ENCODE measurements around the gene SFXN4.
A peak's percentile ranks its signal among the peaks of the same experiment; 100 is the strongest.
"Not testable (repeated sequence)": the region's sequence is repeated elsewhere in the genome, so short reads cannot be mapped to it uniquely, and the experiment has no call there.

The SFXN4 gene

DNA sequence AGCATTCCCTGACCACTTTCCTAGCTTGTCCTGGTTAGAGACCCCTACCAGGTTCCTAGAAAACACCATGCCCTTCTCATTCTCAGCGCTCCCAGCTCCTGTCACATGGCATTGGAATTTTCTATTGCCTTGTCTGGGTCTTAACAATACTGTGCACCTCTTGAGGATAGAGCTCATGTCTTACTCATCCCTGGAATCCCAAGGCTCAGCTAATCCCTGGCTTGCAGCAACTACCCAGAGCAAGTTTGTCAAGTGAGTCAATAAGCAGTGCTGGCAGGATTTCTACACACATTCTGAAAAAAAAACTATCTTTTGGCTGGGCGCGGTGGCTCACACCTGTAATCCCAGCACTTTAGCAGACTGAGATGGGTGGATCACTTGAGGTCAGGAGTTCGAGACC is 24.8 kb upstream of the SFXN4 start:
- no peak for DNase-seq

DNA sequence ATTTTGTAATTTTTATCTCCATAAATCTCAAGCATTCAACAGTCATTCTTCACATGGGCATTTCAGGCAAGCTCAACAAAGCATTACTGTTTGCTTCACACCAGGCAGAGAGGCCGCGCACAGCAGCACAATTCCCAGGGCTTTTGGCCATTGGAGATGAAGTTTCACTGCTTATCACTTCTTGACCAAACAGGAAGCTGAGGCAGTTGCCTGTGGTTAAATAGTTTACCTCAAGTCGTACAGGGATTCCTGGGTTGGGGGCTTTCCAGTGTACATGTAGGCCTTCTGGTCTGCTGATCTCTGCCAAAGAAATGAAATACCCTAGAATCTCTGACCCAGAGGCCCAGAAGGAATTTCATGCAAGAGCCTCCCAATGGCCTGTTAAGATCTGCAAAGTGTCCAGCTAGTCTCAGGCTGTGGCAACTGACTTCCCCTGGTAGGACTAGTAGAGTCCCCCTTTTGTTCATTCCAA is 24.3 kb upstream of the SFXN4 start:
- DNase-seq = no peak

DNA sequence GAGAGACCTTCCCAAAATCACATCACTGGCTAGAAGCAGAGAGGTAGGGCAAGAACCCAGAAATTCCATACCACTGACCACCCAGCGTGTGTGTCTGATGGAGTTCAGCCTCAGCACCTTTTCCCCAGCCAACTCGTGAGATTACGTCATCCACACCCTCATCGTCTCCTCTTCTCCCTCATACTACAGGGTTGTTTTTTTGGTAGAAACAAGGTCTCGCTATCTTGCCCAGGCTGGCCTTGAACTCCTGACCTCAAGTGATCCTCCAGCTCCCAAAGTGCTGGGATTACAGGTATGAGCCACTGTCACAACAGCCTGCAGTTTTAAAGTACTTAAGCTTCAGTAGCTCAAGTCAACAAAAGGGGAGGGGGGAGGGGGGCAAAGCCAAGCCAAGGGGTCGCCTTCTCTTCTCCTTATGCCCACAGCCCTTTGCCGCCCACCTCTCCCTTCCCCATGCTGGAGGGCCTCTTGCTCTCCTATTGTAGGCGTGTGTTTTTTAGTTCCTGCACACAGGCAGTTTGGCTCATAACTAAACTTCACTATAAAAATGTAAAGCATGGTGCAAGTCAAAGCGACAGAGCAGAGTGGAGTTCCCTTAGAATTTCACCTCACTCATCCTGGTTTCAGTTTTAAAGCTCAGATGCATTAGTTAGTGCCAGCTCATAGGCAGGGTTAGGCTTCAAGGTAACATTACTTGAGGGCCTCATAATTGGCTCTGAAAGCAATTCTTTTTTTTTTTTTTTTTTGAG is 18.3 kb upstream of the SFXN4 start:
- DNase-seq = no peak

DNA sequence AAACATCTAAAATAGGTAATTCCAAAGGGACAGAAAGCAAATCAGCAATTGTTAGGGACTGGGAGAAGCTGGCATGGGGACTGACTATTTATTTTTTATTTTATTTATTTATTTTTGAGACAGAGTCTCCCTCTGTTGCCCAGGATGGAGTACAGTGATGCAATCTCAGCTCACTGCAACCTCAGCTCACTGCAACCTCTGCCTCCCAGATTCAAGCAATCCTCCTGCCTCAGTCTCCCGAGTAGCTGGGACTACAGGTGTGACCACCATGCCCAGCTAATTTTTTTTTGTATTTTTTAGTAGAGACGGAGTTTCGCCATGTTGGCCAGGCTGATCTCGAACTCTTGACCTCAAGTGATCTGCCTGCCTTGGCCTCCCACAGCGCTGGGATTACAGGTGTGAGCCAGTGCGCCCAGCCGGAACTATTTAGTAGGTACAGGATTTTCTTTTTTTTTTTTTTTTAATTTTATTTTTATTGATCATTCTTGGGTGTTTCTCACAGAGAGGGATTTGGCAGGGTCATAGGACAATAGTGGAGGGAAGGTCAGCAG is 15.4 kb upstream of the SFXN4 start:
- DNase-seq = not testable (repeated sequence)

DNA sequence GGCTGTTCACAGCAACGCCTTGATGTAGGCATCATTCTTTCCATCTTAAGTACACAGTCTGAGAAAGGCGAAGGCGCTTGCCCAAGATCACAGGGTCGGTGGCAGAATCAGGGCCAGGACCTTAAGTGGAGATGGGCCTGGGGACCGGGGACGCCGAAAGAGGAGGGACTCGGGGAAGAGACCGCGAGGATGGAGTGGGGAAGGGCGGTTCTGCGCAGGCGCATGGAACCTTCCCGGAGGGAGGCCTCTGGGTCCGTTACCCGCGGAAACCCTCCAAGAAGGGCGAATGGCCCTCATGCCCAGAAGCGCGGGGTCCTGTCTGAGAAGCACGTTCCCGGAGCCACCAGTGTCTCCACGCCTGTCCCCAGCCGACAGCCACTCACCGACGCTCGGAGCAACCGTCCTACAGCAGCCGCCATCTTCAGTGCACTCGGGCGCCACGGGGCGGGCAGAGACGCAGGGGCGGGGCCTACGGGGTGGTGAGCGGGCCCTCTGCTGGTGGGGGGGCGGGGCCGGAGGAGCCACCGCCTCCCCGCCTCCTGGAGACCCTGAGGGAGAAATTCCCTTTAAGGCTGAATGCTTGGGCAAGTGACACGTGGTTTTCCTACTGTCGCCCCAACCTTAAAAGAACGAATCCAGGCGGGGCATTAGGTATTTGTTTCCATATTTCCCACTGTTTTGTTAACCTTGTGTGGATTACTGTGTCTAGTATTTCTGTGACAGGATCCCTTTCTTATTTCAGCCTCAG is 13.0 kb upstream of the SFXN4 start, which contains the start of gene PRDX3:
Gene PRDX3, minus strand, starts transcription at position 441 of the 748 bp plus-strand sequence. Its CDS starts 22 bp downstream, at position 419.
- DNase-seq = peak; percentile 75 to 79

DNA sequence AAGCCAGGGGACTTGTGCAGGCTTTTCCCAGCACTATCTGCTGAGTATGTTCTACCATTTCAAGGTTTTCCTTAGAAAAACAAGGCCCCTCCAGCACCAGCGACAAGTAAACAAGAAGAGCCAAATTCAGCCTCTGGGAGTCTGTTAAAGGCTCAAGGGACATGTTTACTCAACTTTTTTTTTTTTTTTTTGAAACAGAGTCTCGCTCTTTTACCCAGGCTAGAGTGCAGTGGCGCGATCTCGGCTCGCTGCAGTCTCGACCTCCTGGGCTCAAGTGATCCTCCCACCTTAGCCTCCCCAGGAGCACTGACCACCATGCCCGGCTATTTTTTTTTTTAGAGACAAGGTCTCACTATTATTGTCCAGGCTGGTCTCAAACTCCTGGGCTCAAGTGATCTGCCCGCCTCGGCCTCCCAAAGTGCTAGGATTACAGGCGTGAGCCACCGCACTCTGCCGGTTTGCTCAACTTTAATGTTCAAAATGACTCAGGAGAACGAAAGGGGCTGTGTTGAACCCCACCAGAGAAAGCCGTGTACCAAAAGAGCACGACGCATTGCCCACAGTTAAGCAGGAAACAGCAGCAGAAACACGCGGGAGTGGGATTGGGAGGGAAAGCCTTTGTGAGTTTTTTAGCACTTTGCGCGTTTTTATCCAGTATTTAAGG is 12.3 kb upstream of the SFXN4 start:
- DNase-seq = no peak

DNA sequence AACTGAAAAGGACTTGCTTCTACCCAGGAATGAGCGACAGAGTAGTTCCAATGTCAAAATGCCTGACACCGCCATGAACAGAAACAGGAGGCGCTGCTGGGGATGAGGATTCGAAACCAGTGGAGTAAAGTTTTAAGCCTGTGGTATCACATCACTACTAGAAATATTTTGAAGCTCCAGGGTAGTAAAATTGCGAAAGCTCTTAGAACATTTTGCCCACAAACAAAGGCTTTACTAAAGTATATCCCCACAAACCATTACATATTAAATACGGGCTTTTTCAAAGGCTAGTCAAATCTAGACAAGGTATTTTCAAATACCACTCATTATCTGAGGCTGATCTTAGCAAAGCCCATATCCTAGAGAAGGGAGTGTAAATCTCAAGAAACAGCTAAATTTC is 10.7 kb upstream of the SFXN4 start:
- DNase-seq = no peak

DNA sequence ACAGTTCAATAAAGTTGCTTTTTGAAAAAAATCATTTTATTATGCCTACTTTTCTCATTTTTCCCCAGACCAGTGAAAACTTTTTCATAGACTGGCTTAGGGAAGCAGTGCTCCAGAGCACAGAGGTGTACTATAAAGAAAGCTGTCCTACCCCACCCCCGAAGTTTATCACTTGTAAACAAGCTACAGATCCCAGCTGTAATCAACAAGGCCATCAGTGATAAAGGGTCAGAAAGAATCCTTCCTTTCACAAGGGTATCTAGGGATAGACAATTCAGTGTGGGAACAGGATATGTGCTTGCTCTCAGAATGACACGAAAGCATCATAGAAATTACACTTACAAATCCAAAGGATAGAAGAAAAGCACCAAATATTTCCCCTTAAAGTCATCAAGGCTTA is 8.6 kb upstream of the SFXN4 start:
- DNase-seq = no peak

DNA sequence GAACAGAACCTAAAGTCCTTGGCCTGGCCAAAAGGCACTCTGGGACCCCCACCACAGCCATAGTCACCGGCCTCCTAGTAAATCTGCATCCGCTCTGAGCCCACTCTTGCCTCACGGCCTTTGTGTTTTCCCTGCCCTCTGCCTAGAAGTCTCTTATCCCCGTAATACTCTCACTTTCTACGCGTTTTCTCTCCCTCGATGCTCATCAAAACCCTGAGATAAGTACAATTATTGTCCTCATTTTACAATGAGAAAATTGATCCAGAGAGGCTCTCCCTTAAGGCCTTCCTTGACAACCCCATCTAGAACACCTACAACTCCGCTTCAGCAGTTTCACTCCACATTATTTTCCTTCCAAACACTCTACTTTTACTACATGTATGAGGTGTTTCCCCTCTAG is 1.5 kb upstream of the SFXN4 start:
- DNase-seq = no peak

DNA sequence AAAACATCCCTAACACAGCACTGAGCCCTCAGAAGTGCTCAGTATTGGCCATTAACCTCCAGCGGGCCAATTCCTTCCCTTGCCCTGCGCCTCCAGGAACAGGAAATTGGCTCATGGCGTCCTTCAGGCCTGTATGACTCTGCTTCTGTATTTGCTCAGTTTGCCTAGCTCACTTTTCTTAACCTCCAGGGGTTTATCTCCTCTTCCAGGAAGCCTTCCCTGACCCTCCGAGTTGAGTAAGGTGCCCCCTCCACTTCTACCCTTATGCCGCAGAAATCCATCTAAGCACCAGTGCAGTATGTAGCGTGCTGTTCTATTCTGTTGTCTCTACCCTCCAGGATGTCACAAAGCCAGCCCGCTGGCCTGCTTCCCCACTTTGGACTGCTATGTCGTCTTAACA is 1.1 kb upstream of the SFXN4 start:
- DNase-seq = no peak

DNA sequence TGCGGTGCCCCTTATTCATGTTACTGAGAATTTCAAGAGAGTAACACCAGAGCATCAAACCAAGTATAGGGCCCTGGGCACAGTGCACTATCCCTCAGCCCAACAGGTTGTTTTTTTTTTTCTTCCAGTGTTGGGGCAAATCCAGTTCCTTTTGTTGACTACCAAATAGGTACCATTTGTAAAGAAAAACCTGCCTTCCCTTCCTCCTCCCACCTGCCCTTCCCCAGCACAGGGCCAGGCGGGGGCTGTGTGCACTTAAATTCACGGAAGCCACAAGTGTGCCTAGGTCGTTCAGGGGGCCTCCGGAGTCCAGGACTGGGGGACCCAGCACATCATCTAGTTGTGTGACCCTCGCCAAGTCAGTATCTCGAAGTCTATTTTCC is 595 bp upstream of the SFXN4 start:
- DNase-seq = no peak

DNA sequence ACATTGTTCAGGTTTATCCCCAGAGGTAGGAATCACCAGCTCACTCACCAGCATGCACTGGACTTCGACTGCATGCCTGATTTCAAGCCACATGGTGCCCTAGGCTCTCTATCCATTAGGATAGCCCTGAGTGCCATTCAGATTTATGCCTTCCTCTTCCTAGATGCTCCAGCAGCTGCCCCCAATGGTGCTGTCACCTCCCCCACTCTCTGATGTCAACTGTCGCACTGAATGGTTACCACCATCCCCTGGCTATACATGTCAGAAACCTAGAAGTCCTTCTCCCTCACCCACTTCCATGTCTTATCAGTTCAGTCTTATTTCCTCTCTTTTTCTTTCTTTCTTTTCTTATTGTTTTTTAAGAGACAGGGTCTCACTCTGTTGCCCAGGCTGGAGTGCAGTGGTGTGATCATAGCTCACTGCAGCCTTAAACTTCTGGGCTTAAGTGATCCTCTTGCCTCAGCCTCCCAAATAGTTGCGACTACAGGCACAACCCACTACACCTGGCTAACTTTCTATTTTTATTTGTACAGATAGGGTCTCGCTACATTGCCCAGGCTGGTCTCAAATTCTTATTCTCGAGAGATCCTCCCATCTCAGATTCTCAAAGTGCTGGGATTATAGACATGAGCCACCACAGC is 2.9 kb downstream of the SFXN4 start:
- no peak for DNase-seq

DNA sequence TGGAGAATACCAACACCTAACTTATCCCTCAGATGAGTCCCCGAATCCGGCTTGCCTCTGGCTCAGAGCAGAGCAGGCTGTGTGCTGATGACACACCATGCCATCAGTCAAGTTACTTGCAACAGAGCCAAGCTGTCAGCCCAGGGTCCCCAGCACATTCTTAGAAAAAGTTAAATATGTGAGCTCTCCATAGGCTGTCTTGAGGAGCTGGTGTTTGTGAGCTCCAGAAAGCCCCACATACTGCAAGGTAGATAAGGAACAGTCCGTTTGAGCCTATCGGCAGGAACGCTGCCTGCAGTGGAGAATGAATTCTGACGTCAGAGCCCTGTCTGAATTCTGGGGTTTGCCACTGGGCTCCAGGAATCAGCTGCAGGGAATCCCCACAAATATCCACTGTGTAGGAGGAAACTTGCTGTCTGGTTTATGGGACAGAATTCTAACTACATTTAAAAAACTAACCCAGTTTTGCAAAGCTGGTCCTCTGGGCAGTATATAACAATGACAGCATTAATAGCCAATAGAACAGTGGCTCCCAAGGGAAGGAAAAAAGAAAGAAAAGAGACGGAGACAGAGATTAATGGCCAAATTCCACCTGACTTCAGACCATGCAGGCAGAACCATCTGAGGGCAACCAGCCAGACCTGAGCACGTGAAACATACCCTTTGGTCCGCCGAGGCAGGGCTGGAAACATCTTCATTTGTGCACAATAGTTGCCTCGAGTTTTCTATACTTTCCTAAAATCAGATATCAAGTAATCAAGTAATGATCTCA is 3.6 kb downstream of the SFXN4 start:
- DNase-seq = no peak

DNA sequence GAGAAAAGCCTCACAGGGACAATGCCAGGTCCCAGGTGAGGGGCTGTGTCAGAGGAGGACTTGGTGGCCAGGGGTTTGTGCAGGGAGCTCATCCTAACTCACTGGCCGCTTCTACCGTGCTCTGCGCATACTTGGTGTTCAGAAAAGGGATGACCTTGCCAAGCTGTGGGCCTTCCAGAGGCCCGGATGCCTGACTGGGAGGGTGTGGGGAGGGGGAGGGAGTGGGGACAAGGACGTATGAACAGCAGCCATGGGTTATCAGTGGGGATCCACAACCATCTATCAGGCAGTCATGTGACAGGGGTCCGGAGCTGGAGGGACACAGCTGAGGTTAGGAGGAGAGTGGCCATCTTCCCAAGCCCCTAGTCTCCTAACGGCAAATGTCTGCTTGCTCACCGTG is 6.2 kb downstream of the SFXN4 start:
- no peak for DNase-seq

DNA sequence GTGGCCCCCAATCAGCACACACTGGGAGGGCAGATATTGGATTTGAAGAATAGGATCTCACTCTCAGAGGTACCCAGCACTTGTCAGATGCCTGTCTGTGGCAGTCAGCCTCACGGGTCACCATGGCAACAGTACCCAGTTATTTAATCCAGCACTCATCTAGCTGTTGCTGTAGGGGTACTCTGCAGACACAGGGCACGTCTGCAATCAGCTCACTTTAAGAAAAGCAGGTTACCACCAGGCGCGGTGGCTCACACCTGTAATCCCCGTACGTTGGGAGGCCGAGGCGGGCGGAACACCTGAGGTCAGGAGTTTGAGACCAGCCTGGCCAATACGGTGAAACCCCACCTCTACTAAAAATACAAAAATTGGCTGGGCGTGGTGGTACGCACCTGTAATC is 11.9 kb downstream of the SFXN4 start:
- no peak for DNase-seq

DNA sequence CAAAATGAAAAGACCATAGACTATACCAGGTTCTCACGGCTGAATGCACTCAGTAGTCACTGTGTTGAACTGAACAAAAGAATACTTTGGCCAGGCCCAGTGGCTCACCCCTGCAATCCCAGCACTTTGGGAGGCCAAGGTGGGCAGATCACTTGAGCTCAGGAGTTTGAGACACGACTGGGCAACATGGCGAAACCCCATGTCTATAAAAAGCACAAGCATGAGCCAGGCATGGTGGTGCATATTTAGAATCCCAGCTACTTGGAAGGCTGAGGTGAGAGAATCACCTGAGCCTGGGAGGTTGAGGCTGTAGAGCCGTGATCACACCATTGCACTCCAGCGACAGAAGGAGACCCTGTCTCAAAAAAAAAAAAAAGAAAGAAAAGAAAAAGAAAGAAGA is 12.5 kb downstream of the SFXN4 start:
- no peak for DNase-seq

DNA sequence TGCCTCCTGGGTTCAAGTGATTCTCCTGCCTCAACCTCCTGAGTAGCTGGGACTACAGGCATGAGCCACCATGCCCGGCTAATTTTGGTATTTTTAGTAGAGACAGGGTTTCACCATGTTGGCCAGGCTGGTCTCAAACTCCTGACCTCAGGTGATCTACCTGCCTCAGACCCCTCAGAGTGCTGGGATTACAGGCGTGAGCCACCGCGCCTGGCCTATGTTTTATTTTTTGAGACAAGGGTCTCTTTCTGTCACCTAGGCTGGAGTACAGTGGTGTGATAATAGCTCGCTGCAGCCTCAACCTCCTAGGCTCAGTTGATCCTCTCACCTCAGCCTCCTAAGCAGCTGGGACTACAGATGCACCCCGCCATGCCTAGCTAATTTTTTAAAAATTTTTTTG is 13.9 kb downstream of the SFXN4 start:
- not testable (repeated sequence) for DNase-seq

DNA sequence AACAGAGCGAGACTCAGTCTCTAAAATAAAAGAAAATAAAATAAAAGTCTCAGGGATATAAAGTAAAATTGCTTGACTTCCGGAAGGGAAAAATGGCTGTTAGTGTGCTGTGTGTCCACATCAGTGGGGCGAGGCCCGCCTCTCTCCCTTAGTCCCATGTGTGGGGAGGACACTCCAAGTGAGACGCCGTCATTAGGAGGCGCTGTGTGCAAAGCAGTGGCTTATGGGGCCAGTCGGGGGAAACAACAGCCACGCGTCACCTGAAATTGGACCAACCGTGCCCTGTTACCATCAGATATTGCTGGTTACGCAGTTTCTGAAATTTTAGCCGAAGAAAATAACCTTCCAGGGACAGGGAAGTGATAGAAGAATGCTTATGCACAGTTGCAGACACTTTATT is 15.8 kb downstream of the SFXN4 start:
- no peak for DNase-seq

DNA sequence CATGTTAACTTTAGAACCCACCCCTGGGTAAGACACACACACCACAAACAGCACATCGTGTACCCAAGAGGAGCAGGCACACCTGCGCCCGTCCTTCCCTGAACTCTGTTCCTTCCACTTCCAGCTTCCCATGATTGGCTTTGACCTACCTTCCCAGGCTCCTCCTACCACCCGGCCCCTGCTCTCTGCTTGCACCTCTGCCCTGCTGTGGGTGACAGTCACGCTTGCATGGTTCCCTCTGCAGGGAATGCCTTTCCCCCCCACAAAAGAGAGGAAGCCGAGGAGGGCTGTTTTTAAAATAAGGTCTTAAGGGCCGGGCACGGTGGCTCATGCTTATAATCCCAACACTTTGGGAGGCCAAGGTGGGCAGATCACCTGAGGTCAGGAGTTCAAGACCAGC is 16.4 kb downstream of the SFXN4 start:
- no peak for DNase-seq

DNA sequence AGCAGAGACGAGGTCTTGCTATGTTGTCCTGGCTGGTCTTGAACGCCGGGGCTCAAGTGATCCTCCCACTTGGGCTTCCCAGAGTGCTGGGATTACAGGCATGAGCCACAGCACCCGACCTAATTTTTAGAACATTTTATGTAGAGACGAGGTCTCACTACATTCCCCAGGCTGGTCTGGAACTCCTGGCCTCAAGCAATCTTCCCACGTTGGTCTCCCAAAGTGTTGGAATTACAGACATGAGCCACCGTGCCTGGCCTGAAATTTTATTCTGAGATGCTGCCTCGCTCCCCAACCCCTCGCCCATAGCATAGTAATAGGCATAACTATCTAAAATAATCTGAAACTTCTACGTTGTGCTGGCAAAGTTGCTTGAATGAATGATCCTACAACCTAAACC is 21.9 kb downstream of the SFXN4 start:
- DNase-seq = no peak

DNA sequence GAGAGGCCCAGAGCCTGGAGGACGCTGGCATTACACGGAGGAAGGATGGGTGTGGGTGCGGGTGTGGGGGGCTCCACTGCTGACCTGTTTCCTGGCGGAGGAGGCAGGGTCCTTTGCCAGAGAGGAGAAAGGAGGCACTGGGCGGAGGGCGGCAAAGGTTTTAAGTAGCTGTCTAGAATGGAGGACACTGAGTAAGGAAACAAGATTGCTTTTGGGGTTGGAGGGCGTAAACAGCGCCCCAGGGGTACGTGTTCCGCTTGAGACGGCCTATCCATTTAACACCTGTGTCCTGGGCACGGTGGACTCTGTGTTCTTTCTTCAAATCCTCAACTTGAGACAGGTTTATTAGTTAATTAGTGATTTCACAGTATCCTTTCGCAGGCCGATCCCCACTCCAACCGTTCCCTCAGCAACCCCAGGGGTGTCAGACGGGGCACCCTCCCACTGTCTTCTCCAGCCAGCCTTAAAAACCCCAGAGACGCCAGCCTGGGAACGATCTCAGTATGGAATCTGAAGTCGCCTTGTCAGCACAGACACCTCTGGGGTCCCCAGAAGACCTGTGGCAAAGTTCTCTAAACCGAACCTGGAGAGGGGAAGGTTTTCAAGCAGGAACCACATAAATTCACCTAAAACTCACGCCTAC is 24.8 kb downstream of the SFXN4 start:
- no peak for DNase-seq

Measured in AML-193 (cell line).